Tibial artery (tissue), 4 donors: ENCODE results near the gene RBM4.

ENCODE experiments used
- DNase-seq, 2 donors: peaks; one replicate each; pipeline ENCODE4 v3.0.0-alpha.2; 2019
- H3K27ac ChIP-seq, 2 donors: fragments of 200-600 bp; sonication (generic) in 1 of 2; 1 replicate in 1 of 2; 2 replicates in 1 of 2; pipeline ENCODE4 v1.5.1; 2018 to 2019; ENCODE audit warnings: mild to moderate bottlenecking in 1 of 2
- H3K27me3 ChIP-seq, 2 donors: fragments of 200-600 bp; sonication (generic) in 1 of 2; one replicate each; pipeline versions ENCODE4 v1.5.1 to v1.6.0; 2016 to 2019
- H3K36me3 ChIP-seq, 3 donors: fragments of 200-600 bp; sonication (generic) in 2 of 3; one replicate each; pipeline ENCODE4 v1.5.1; 2016 to 2019; ENCODE audit warnings: mild to moderate bottlenecking in 2 of 3
- H3K4me1 ChIP-seq, 4 donors: fragments of 200-600 bp; sonication (generic) in 2 of 4; 1 replicate in 3 of 4; 2 replicates in 1 of 4; pipeline ENCODE4 v1.5.1; 2016 to 2019
- H3K4me3 ChIP-seq, 2 donors: fragments of 200-600 bp; sonication (generic) in 1 of 2; 1 replicate in 1 of 2; 2 replicates in 1 of 2; pipeline ENCODE4 v1.5.1; 2018 to 2019; ENCODE audit warnings: mild to moderate bottlenecking in 2 of 2
- H3K9me3 ChIP-seq, 3 donors: fragments of 200-600 bp; sonication (generic) in 1 of 3; one replicate each; pipeline ENCODE4 v1.5.1; 2016 to 2019
- intact Hi-C: fragments of 100-400 bp; cut with DNase I; formaldehyde crosslinking; loops from one replicate; pipeline ENCODE4 v1.15.0; 2023; ENCODE audit warnings: low total_unique reads
- TF ChIP-seq, protein P1 (sequence below), 2 experiments: fragments of 200-600 bp in 1 of 2; fragments of 450-650 bp in 1 of 2; IDR thresholded peaks; one replicate each; pipeline ENCODE4 v1.5.1; 2017 to 2019; ENCODE audit warnings: antibody characterized with exemption in 2 of 2, mild to moderate bottlenecking in 1 of 2, moderate library complexity in 1 of 2

Gene RBM4

DNA sequence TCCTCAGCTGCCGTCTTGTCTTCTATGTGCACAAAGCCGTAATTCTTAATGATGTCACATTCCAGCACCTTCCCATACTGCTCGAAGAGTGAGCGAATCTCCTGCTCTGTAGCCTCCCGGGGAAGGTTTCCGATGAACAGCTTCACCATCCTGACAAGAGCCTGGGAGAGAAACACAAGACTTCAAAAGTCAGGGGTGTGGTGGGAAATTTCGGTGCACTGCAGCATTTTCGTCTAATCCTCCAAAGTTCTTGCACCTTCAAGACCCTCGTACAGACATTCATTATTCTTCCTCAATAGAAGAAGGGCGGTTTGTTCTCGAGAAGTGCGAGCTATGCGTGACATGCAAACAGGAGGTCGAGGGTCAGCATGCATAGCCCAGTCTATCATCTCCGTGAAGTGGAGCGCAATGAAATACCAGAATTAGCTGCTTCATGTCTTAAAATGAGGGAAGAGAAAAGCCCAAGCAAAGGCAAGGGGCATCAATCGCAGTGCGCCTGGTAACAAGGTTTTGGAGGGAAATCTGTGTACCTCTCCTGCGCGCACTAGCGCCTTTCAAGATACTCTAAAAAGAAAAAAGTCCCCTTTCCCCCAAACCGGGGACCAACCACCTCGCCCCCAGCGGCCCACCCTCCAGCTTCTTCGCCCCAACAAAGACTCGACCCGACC is 38.6 kb downstream of the RBM4 start:
- Histone ChIP-seq H3K27ac (peak overlapping the region; percentile 92 to 97), H3K36me3 (no peaks in the 10 kb centered on the region), H3K4me3 (peak overlapping the region; percentile 63 to 84), H3K4me1 (peaks cover 0 to 38% (median 20%) of the 10 kb centered on the region in 4 donors), H3K27me3 (no peaks in the 10 kb centered on the region), H3K9me3 (no peaks in the 10 kb centered on the region)
- DNase-seq = no peak
- TF ChIP-seq, protein P1, sequence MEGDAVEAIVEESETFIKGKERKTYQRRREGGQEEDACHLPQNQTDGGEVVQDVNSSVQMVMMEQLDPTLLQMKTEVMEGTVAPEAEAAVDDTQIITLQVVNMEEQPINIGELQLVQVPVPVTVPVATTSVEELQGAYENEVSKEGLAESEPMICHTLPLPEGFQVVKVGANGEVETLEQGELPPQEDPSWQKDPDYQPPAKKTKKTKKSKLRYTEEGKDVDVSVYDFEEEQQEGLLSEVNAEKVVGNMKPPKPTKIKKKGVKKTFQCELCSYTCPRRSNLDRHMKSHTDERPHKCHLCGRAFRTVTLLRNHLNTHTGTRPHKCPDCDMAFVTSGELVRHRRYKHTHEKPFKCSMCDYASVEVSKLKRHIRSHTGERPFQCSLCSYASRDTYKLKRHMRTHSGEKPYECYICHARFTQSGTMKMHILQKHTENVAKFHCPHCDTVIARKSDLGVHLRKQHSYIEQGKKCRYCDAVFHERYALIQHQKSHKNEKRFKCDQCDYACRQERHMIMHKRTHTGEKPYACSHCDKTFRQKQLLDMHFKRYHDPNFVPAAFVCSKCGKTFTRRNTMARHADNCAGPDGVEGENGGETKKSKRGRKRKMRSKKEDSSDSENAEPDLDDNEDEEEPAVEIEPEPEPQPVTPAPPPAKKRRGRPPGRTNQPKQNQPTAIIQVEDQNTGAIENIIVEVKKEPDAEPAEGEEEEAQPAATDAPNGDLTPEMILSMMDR (IDR thresholded peaks at IDR 0.05) = no peak
- intact Hi-C loops = loop anchor here (10.0 kb wide), 1 partner anchor 252 kb away; the partner anchor contains the start of gene NPAS4

DNA sequence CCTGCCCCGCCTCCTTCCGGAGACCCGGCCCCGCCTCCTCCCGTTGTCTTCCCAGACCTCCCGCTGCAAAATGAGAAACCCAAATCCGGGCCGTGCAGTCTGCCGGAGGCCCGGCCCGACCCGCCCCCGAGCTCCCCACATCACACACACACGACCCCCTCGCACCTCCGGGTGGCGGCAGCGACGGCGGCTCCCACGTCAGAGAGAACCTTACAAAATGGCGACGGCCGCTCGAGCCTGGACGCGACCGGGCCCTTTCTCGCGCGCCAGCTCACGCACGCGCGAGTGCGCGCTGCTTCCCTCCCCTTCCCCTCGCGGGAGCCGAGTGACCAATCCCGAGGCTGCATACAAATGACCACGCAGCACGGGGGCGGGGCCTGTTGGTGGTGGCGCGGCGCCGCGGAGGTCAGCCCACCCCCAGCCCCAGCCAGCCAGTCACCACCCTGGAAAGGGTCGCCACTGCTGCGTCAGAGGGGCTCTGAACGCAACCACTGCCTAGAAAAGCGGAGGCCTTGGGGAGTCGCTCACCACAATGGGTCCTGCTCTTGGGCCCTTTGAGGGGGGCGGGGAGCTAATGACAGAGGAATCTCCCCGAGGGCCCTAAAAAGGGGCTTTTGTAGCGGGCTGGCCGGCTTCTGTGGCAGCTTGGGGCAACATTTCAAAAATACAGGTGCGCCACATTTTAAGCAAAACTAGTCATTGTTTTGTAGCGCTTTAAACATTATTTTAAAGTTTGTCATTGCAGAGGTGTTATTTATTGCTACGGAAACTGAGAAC is 39.3 kb downstream of the RBM4 start, which contains the start of gene RBM4B:
Gene RBM4B (minus strand): TSS at position 289 of the 777 bp plus-strand sequence. CDS start 808 bp downstream, outside the sequence.
- DNase-seq = peak; percentile 97
- Histone ChIP-seq H3K36me3 (no peaks in the 10 kb centered on the region), H3K9me3 (no peaks in the 10 kb centered on the region), H3K27ac (peak within 1 kb of the TSS; percentile 92 to 97), H3K4me3 (peak within 1 kb of the TSS; percentile 63 to 84), H3K4me1 (peaks cover 0 to 38% (median 20%) of the 10 kb centered on the region in 4 donors), H3K27me3 (no peaks in the 10 kb centered on the region)
- TF ChIP-seq, protein P1 (IDR thresholded peaks at IDR 0.05) = no peak
- intact Hi-C loops = loop anchor here (10.0 kb wide), 1 partner anchor 253 kb away; the partner anchor contains the start of gene NPAS4

DNA sequence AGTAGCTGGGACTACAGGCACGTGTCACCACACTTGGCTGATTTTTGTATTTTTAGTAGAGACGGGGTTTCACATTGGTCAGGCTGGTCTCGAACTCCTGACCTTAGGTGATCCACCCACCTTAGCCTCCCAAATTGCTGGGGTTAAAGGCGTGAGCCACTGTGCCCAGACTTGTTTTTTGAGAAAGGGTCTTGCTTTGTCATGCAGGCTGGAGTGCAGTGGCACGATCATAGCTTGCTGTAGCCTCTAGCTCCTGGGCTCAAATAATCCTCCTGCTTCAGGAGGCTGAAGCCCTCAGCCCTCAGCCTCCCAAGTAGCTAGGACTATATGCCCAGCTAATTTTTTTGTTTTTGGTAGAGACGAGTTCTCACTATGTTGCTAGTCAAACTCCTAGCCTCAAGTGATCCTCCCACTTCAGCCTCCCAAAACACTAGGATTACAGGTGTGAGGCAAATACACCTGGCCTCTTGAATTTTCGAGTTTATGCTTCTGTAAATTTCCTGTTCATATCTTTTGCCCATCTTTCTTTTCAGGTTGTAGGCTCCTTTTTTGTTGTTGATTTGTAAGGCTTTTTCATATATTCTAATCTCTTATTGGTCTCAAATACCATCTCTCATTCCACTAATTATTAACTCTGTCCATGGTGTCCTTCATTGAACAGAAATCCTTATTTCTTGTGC is 42.6 kb downstream of the RBM4 start:
- DNase-seq = peak in 1 of 2 donors; percentile 20
- Histone ChIP-seq H3K27me3 (no peaks in the 10 kb centered on the region), H3K9me3 (no peaks in the 10 kb centered on the region), H3K36me3 (peaks cover 0 to 3% (median 0%) of the 10 kb centered on the region in 3 donors), H3K27ac (no peak overlapping the region), H3K4me3 (no peak overlapping the region), H3K4me1 (peaks cover 0 to 19% (median 7%) of the 10 kb centered on the region in 4 donors)
- intact Hi-C loops = loop anchor here (2.0 kb wide), 1 partner anchor 102 kb away; no protein-coding TSS in a partner anchor
- TF ChIP-seq, protein P1 (IDR thresholded peaks at IDR 0.05) = no peak

DNA sequence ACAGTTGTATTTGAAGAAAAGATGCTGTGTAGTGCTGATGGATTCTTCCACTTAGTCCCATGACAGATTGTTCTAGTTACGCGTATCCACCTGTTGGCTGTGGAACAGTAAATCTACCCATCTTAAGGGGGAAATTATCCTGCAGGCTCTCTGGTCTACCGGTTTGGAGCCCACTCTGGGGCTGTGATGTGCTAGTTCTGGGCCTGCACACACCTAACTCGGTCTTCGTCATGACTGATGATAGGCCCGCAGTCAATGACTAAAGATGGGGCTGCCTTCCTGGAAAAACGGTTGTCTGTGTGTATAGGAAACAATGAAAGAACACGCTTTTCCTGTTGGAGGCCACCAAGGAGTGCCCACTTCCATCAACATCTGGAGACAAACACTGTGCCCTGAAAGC is 45.4 kb downstream of the RBM4 start:
- H3K4me3 ChIP-seq = no peak overlapping the region
- peaks cover 0 to 25% (median 0%) of the 10 kb centered on the region in 3 donors for H3K36me3 ChIP-seq
- intact Hi-C loops = no loop called here
- TF ChIP-seq, protein P1 (IDR thresholded peaks at IDR 0.05) = no peak
- H3K9me3 ChIP-seq = no peaks in the 10 kb centered on the region
- H3K27me3 ChIP-seq = peaks cover 0 to 16% of the 10 kb centered on the region in 2 donors
- H3K4me1 ChIP-seq = peaks cover 0 to under 1% (median 0%) of the 10 kb centered on the region in 4 donors
- no peak overlapping the region for H3K27ac ChIP-seq
- peak in 1 of 2 donors; percentile 7 for DNase-seq

DNA sequence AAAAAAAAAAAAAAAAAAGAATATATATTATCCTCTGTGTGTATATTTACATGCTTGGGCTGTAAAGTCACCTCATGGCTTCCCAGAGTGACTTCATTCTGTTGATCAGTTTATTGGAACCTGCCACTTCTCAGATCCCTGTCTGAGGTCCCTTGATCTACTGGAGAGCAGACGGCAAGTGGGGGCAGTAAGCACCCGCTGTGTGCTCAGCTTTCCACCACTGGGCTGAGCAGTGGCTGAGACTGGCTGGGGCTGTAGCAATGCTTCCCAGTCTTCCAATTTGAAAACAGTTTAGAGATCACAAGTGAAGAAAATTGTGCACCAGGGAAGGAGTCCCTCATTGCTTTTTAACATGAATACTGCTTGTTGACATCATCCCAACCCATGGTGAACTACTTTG is 46.1 kb downstream of the RBM4 start:
- peaks cover 0 to 26% (median 0%) of the 10 kb centered on the region in 3 donors for H3K36me3 ChIP-seq
- TF ChIP-seq, protein P1 (IDR thresholded peaks at IDR 0.05) = no peak
- intact Hi-C loops = no loop called here
- no peak overlapping the region for H3K4me3 ChIP-seq
- no peak for DNase-seq
- no peak overlapping the region for H3K27ac ChIP-seq
- H3K27me3 ChIP-seq = peaks cover 0 to 17% of the 10 kb centered on the region in 2 donors
- no peaks in the 10 kb centered on the region for H3K9me3 ChIP-seq
- no peaks in the 10 kb centered on the region for H3K4me1 ChIP-seq
